SIG-M5 treated with dmso at 0.1 percent for 504 hours (cell line): ENCODE data around the gene ZNF532.

Experiments used
- DNase-seq: peaks from one replicate; lab custom pipeline; 2025; ENCODE audit not compliant: unreplicated experiment; lab: John Stamatoyannopoulos, UW

Gene ZNF532

GRCh38 chr18:59033974-59034373 lies 169.3 kb downstream of the ZNF532 start:
- no peak for DNase-seq

- no peak for DNase-seq
These were observed 170.9 kb downstream of the ZNF532 start for GRCh38 chr18:59035591-59035990.
